SK-N-MC (cell line): ENCODE data around the gene COMMD9.

Source experiments
- EZH2 ChIP-seq: fragments of 200-600 bp; sonication (generic); IDR thresholded peaks from one replicate; pipeline ENCODE4 v1.6.1; 2017; ENCODE audit warnings: antibody characterized with exemption
- POLR2AphosphoS5 ChIP-seq: IDR thresholded peaks from 2 replicates; pipeline ENCODE4 v1.6.1; 2012; ENCODE audit warnings: mild to moderate bottlenecking, low read depth, low read length, borderline replicate concordance

DNA sequence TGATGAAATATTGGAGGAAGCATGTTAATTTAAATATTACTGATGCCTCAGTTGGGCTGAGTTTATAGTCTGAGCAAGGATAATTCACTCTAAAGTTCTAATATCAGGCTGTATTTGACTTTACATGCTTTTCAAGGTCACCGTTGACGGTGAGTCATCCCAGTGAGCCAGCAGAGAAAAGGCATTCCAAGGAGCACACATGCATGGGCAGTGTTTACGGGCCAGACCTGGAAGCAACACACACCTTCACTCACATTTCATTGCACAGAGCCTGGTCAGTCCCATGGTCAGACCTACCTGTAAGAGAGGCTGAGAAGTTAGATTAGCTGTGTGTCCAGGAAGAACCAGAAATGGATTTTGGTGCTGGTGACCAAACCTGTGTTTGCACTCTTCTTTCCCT is 53.5 kb downstream of the COMMD9 start:
- TF ChIP-seq POLR2AphosphoS5: no peak
- TF ChIP-seq EZH2: no peak
